ENCODE measurements around the gene ANKUB1.

The ANKUB1 gene

GRCh38 chr3:149732234-149732633, 60.1 kb downstream of the ANKUB1 start:
- Histone ChIP-seq H3K4me3 (no peak overlapping the region), H3K36me3 (replicated peaks) (no peaks in the 10 kb centered on the region), H3K27me3 (ENCODE audit: low read depth) (no peaks in the 10 kb centered on the region), H3K9me3 (no peaks in the 10 kb centered on the region), H3K4me1 (peaks cover 17% of the 10 kb centered on the region)
- DNase-seq (ENCODE audit: low spot score in 2 of 2), result no peak
- in situ Hi-C loops (cut with MboI; ENCODE audit: low sequenced_read_pairs), result no loop called here

GRCh38 chr3:149727656-149728055, 64.7 kb downstream of the ANKUB1 start:
- no peaks in the 10 kb centered on the region for H3K36me3 ChIP-seq (replicated peaks)
- H3K9me3 ChIP-seq, result no peaks in the 10 kb centered on the region
- H3K4me1 ChIP-seq, result no peaks in the 10 kb centered on the region
- no peak for DNase-seq (ENCODE audit: low spot score in 2 of 2)
- H3K4me3 ChIP-seq, result no peak overlapping the region
- H3K27me3 ChIP-seq (ENCODE audit: low read depth), result no peaks in the 10 kb centered on the region
- in situ Hi-C loops (cut with MboI; ENCODE audit: low sequenced_read_pairs), result no loop called here

GRCh38 chr3:149726716-149727407, 65.5 kb downstream of the ANKUB1 start:
- DNase-seq (ENCODE audit: low spot score in 2 of 2), result no peak

GRCh38 chr3:149723781-149724180, 68.6 kb downstream of the ANKUB1 start:
- Histone ChIP-seq H3K4me1 (no peaks in the 10 kb centered on the region), H3K9me3 (peaks cover 5% of the 10 kb centered on the region), H3K27me3 (ENCODE audit: low read depth) (no peaks in the 10 kb centered on the region), H3K36me3 (replicated peaks) (no peaks in the 10 kb centered on the region), H3K4me3 (no peak overlapping the region)
- in situ Hi-C loops (cut with MboI; ENCODE audit: low sequenced_read_pairs), result no loop called here
- DNase-seq (ENCODE audit: low spot score in 2 of 2), result no peak

More at GRCh38 chr3:149726716-149727407, 65.5 kb downstream of the ANKUB1 start:
- in situ Hi-C loops (cut with MboI; ENCODE audit: low sequenced_read_pairs), result no loop called here
- no peaks in the 10 kb centered on the region for H3K9me3 ChIP-seq
- no peak overlapping the region for H3K4me3 ChIP-seq
- H3K36me3 ChIP-seq (replicated peaks), result no peaks in the 10 kb centered on the region
- H3K27me3 ChIP-seq (ENCODE audit: low read depth), result no peaks in the 10 kb centered on the region
- H3K4me1 ChIP-seq, result no peaks in the 10 kb centered on the region

- Histone ChIP-seq H3K36me3 (replicated peaks) (no peaks in the 10 kb centered on the region), H3K9me3 (peaks cover 5% of the 10 kb centered on the region), H3K27me3 (ENCODE audit: low read depth) (no peaks in the 10 kb centered on the region), H3K4me3 (no peak overlapping the region), H3K4me1 (peaks cover 5% of the 10 kb centered on the region; the same call in 1 of the 2 replicates)
- in situ Hi-C loops (cut with MboI; ENCODE audit: low sequenced_read_pairs), result no loop called here
- DNase-seq (ENCODE audit: low spot score in 2 of 2), result no peak
Observed at GRCh38 chr3:149720918-149721317, 71.4 kb downstream of the ANKUB1 start.

GRCh38 chr3:149717391-149718056, 74.8 kb downstream of the ANKUB1 start:
- peak; percentile 76 to 82 for DNase-seq (ENCODE audit: low spot score in 2 of 2)
- Histone ChIP-seq H3K4me1 (peaks cover 5% of the 10 kb centered on the region; the same call in 1 of the 2 replicates), H3K36me3 (replicated peaks) (no peaks in the 10 kb centered on the region), H3K27me3 (ENCODE audit: low read depth) (no peaks in the 10 kb centered on the region), H3K9me3 (peaks cover 5% of the 10 kb centered on the region), H3K4me3 (no peak overlapping the region)
- in situ Hi-C loops (cut with MboI; ENCODE audit: low sequenced_read_pairs), result loop anchor here (10.0 kb wide), 1 partner anchor 193 kb away; no protein-coding TSS in a partner anchor

GRCh38 chr3:149716984-149717383, 75.4 kb downstream of the ANKUB1 start:
- Histone ChIP-seq H3K4me3 (no peak overlapping the region), H3K9me3 (peaks cover 5% of the 10 kb centered on the region), H3K27me3 (ENCODE audit: low read depth) (no peaks in the 10 kb centered on the region), H3K4me1 (peaks cover 5% of the 10 kb centered on the region; the same call in 1 of the 2 replicates), H3K36me3 (replicated peaks) (no peaks in the 10 kb centered on the region)
- no peak for DNase-seq (ENCODE audit: low spot score in 2 of 2)
- in situ Hi-C loops (cut with MboI; ENCODE audit: low sequenced_read_pairs), result loop anchor here (10.0 kb wide), 1 partner anchor 192 kb away; no protein-coding TSS in a partner anchor

GRCh38 chr3:149715247-149715646, 77.1 kb downstream of the ANKUB1 start:
- in situ Hi-C loops (cut with MboI; ENCODE audit: low sequenced_read_pairs), result loop anchor here (10.0 kb wide), 1 partner anchor 190 kb away; no protein-coding TSS in a partner anchor
- H3K27me3 ChIP-seq (ENCODE audit: low read depth), result no peaks in the 10 kb centered on the region
- no peaks in the 10 kb centered on the region for H3K9me3 ChIP-seq
- H3K36me3 ChIP-seq (replicated peaks), result no peaks in the 10 kb centered on the region
- no peak overlapping the region for H3K4me3 ChIP-seq
- H3K4me1 ChIP-seq, result peaks cover 5% of the 10 kb centered on the region; the same call in 1 of the 2 replicates
- no peak for DNase-seq (ENCODE audit: low spot score in 2 of 2)

GRCh38 chr3:149713730-149714654, 78.4 kb downstream of the ANKUB1 start:
- in situ Hi-C loops (cut with MboI; ENCODE audit: low sequenced_read_pairs), result loop anchor here (10.0 kb wide), 1 partner anchor 189 kb away; no protein-coding TSS in a partner anchor
- Histone ChIP-seq H3K9me3 (no peaks in the 10 kb centered on the region), H3K4me1 (peaks cover 5% of the 10 kb centered on the region; the same call in 1 of the 2 replicates), H3K27me3 (ENCODE audit: low read depth) (no peaks in the 10 kb centered on the region), H3K4me3 (no peak overlapping the region), H3K36me3 (replicated peaks) (no peaks in the 10 kb centered on the region)
- DNase-seq (ENCODE audit: low spot score in 2 of 2), result no peak
